ENCODE results near the gene MSL3.
A peak's percentile ranks its signal among the peaks of the same experiment; 100 is the strongest.

MSL3 gene

GRCh38 chrX:11759172-11759460, 1.1 kb downstream of the MSL3 start:
- H3K4me3 ChIP-seq (ENCODE audit: low read depth, low read length), result peak overlapping the region; percentile 73
- TF ChIP-seq CTCF (IDR thresholded peaks at IDR 0.05; ENCODE audit: borderline replicate concordance, insufficient read depth, low read depth, low read length), result no peak

- peak overlapping the region; percentile 73 for H3K4me3 ChIP-seq (ENCODE audit: low read depth, low read length)
- no peak for TF ChIP-seq CTCF (IDR thresholded peaks at IDR 0.05; ENCODE audit: borderline replicate concordance, insufficient read depth, low read depth, low read length)
Observed at GRCh38 chrX:11759461-11760311, 1.6 kb downstream of the MSL3 start.

GRCh38 chrX:11760958-11761357, 2.9 kb downstream of the MSL3 start:
- no peak overlapping the region for H3K4me3 ChIP-seq (ENCODE audit: low read depth, low read length)
- no peak for TF ChIP-seq CTCF (IDR thresholded peaks at IDR 0.05; ENCODE audit: borderline replicate concordance, insufficient read depth, low read depth, low read length)

- H3K4me3 ChIP-seq (ENCODE audit: low read depth, low read length), result no peak overlapping the region
- no peak for TF ChIP-seq CTCF (IDR thresholded peaks at IDR 0.05; ENCODE audit: borderline replicate concordance, insufficient read depth, low read depth, low read length)
Observed at GRCh38 chrX:11764602-11765067, 6.6 kb downstream of the MSL3 start.

- no peak overlapping the region for H3K4me3 ChIP-seq (ENCODE audit: low read depth, low read length)
- no peak for TF ChIP-seq CTCF (IDR thresholded peaks at IDR 0.05; ENCODE audit: borderline replicate concordance, insufficient read depth, low read depth, low read length)
Observed at GRCh38 chrX:11765449-11765848, 7.4 kb downstream of the MSL3 start.

- TF ChIP-seq CTCF (IDR thresholded peaks at IDR 0.05; ENCODE audit: borderline replicate concordance, insufficient read depth, low read depth, low read length), result no peak
- H3K4me3 ChIP-seq (ENCODE audit: low read depth, low read length), result no peak overlapping the region
Observed at GRCh38 chrX:11766487-11766886, 8.4 kb downstream of the MSL3 start.

GRCh38 chrX:11768039-11768438, 10.0 kb downstream of the MSL3 start:
- no peak overlapping the region for H3K4me3 ChIP-seq (ENCODE audit: low read depth, low read length)
- TF ChIP-seq CTCF (IDR thresholded peaks at IDR 0.05; ENCODE audit: borderline replicate concordance, insufficient read depth, low read depth, low read length), result no peak
